ENCODE results near the gene TRDN.

TRDN gene

DNA sequence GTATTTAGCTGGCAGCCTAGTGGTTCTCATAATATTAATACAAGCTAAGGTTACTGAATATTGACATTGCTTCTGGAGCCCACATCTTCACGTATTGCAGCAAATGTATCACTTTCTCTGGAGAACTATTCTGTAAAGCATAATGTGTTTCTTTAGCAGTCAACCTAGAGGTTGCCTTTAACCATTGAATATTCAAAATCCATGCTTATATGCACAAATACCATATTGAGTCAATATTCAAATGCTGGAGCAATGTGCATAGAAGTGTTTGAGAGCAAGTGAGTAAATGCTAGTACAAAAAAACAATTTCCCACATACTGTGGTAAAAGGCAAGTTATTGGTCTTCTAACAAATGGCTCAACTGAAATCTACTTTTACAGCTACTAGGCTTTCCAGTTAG, 231.8 kb downstream of the TRDN start:
- H3K4me3 ChIP-seq (ENCODE audit: low read length, poor library complexity, severe bottlenecking) = no peak overlapping the region
- H3K9me2 ChIP-seq (replicated peaks; ENCODE audit: low read depth, low read length) = no peaks in the 10 kb centered on the region
- no peaks in the 10 kb centered on the region for H3F3A ChIP-seq (ENCODE audit: low read depth)
- no peak overlapping the region for H2AFZ ChIP-seq (ENCODE audit: low read length)
- H3K9ac ChIP-seq (ENCODE audit: low read depth, low read length, poor library complexity, severe bottlenecking) = no peak overlapping the region
- no peak for TF ChIP-seq EZH2phosphoT487 (IDR thresholded peaks at IDR 0.05; ENCODE audit: borderline replicate concordance)
- TF ChIP-seq, protein P1, sequence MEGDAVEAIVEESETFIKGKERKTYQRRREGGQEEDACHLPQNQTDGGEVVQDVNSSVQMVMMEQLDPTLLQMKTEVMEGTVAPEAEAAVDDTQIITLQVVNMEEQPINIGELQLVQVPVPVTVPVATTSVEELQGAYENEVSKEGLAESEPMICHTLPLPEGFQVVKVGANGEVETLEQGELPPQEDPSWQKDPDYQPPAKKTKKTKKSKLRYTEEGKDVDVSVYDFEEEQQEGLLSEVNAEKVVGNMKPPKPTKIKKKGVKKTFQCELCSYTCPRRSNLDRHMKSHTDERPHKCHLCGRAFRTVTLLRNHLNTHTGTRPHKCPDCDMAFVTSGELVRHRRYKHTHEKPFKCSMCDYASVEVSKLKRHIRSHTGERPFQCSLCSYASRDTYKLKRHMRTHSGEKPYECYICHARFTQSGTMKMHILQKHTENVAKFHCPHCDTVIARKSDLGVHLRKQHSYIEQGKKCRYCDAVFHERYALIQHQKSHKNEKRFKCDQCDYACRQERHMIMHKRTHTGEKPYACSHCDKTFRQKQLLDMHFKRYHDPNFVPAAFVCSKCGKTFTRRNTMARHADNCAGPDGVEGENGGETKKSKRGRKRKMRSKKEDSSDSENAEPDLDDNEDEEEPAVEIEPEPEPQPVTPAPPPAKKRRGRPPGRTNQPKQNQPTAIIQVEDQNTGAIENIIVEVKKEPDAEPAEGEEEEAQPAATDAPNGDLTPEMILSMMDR (conservative IDR thresholded peaks at IDR 0.05; ENCODE audit: low read length) = no peak
- H3K79me2 ChIP-seq (ENCODE audit: insufficient read depth, low read length) = no peaks in the 10 kb centered on the region
- no peaks in the 10 kb centered on the region for H4K20me1 ChIP-seq (ENCODE audit: insufficient read depth, low read length, poor library complexity, severe bottlenecking)
- H3K27me3 ChIP-seq (ENCODE audit: insufficient read depth, low read length, poor library complexity, severe bottlenecking) = no peaks in the 10 kb centered on the region
- H3K9me3 ChIP-seq (ENCODE audit: insufficient read depth, low read depth, low read length) = no peaks in the 10 kb centered on the region
- no peak overlapping the region for H3K4me2 ChIP-seq (ENCODE audit: low read depth, low read length, poor library complexity, severe bottlenecking)
- H3K4me1 ChIP-seq (ENCODE audit: insufficient read depth, low read length, poor library complexity, severe bottlenecking) = peaks cover 6% of the 10 kb centered on the region
- H3K36me3 ChIP-seq (ENCODE audit: insufficient read depth, low read length) = no peaks in the 10 kb centered on the region

DNA sequence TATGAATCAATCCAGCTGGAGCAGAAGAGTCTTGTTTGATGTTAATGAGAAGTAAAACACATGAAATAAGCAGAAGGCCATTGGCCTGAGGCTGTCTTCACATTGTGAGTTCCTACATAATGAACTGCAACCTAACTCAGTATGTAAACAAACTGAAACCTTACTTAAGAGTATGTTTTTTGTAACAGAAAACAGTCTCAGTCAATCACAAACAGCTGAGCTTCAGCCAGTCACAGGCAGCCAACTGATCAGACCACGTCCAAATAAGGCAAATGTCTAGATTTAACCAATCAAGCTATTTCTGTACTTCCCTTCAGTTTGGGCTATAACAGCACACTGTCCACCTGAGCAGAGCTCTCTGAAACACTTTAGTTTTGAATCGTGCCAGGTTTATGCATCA, 234.7 kb downstream of the TRDN start:
- Histone ChIP-seq H3K4me3 (ENCODE audit: low read length, poor library complexity, severe bottlenecking) (no peak overlapping the region), H2AFZ (ENCODE audit: low read length) (peak overlapping the region; percentile 88), H4K20me1 (ENCODE audit: insufficient read depth, low read length, poor library complexity, severe bottlenecking) (no peaks in the 10 kb centered on the region), H3F3A (ENCODE audit: low read depth) (no peaks in the 10 kb centered on the region), H3K79me2 (ENCODE audit: insufficient read depth, low read length) (no peaks in the 10 kb centered on the region), H3K9me3 (ENCODE audit: insufficient read depth, low read depth, low read length) (no peaks in the 10 kb centered on the region), H3K27me3 (ENCODE audit: insufficient read depth, low read length, poor library complexity, severe bottlenecking) (no peaks in the 10 kb centered on the region), H3K9me2 (replicated peaks; ENCODE audit: low read depth, low read length) (no peaks in the 10 kb centered on the region), H3K9ac (ENCODE audit: low read depth, low read length, poor library complexity, severe bottlenecking) (no peak overlapping the region), H3K4me2 (ENCODE audit: low read depth, low read length, poor library complexity, severe bottlenecking) (peak overlapping the region; percentile 33), H3K36me3 (ENCODE audit: insufficient read depth, low read length) (no peaks in the 10 kb centered on the region), H3K4me1 (ENCODE audit: insufficient read depth, low read length, poor library complexity, severe bottlenecking) (peaks cover 6% of the 10 kb centered on the region)
- no peak for TF ChIP-seq EZH2phosphoT487 (IDR thresholded peaks at IDR 0.05; ENCODE audit: borderline replicate concordance)
- TF ChIP-seq, protein P1 (conservative IDR thresholded peaks at IDR 0.05; ENCODE audit: low read length) = no peak

DNA sequence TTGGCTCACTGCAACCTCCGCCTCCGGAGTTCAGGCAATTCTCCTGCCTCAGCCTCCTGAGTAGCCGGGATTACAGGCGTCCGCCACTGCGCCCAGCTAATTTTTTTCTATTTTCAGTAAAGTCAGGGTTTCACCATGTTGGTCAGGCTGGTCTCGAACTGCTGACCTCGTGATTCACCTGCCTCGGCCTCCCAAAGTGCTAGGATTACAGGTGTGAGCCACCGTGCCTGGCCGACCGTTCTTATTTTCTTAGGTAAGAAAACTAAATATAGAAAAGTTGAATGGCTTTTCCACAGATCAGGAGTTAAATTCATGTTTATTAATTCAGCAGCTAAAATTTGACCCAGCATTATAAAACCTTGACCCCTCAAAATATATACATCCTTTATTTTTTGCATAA, 238.7 kb downstream of the TRDN start:
- Histone ChIP-seq H3K4me3 (ENCODE audit: low read length, poor library complexity, severe bottlenecking) (no peak overlapping the region), H3F3A (ENCODE audit: low read depth) (no peaks in the 10 kb centered on the region), H3K4me2 (ENCODE audit: low read depth, low read length, poor library complexity, severe bottlenecking) (no peak overlapping the region), H3K9me3 (ENCODE audit: insufficient read depth, low read depth, low read length) (no peaks in the 10 kb centered on the region), H3K4me1 (ENCODE audit: insufficient read depth, low read length, poor library complexity, severe bottlenecking) (peaks cover 6% of the 10 kb centered on the region), H4K20me1 (ENCODE audit: insufficient read depth, low read length, poor library complexity, severe bottlenecking) (no peaks in the 10 kb centered on the region), H3K36me3 (ENCODE audit: insufficient read depth, low read length) (no peaks in the 10 kb centered on the region), H3K79me2 (ENCODE audit: insufficient read depth, low read length) (no peaks in the 10 kb centered on the region), H2AFZ (ENCODE audit: low read length) (no peak overlapping the region), H3K27me3 (ENCODE audit: insufficient read depth, low read length, poor library complexity, severe bottlenecking) (no peaks in the 10 kb centered on the region), H3K9ac (ENCODE audit: low read depth, low read length, poor library complexity, severe bottlenecking) (no peak overlapping the region), H3K9me2 (replicated peaks; ENCODE audit: low read depth, low read length) (no peaks in the 10 kb centered on the region)
- TF ChIP-seq, protein P1 (conservative IDR thresholded peaks at IDR 0.05; ENCODE audit: low read length) = no peak
- TF ChIP-seq EZH2phosphoT487 (IDR thresholded peaks at IDR 0.05; ENCODE audit: borderline replicate concordance) = no peak
